ENCODE results near the gene FAM53B.

GRCh38 chr10:124637746-124638145 is 106.4 kb downstream of the FAM53B start:
- no peak for TF ChIP-seq EZH2 (IDR thresholded peaks at IDR 0.05; ENCODE audit: insufficient read depth, poor library complexity, severe bottlenecking)
- no peak for TF ChIP-seq EZH2phosphoT487 (IDR thresholded peaks at IDR 0.05; ENCODE audit: insufficient read depth, low read depth)
